HG02759 (cell line): Measurements from ENCODE around the gene DENND2C.

ENCODE experiments used
- ATAC-seq: cut with Tn5 transposase; IDR thresholded peaks from one replicate; pipeline ENCODE4 v1.9.1; 2021; ENCODE audit warnings: mild to moderate bottlenecking, moderate library complexity; ENCODE audit not compliant: unreplicated experiment

Gene DENND2C

DNA sequence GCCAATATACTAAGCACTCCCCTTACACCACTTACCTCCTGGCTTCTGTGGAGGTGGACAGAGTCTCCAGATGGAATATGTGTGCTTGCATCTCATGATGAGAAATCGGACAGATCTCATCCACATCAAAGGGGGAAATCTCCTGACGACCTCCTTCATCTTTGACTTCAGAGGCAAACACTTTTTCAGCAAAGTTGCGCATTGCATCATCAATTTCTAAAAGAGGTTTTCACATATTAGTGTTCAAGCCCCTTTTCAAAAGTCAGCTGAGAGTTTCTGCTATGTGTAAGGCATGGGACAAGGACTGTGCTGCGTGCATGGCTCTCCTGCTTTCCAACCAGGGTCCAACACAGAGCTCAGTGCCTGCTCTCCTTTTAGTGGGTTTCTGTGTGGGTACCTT is 18.7 kb upstream of the DENND2C start:
- ATAC-seq, result no peak

DNA sequence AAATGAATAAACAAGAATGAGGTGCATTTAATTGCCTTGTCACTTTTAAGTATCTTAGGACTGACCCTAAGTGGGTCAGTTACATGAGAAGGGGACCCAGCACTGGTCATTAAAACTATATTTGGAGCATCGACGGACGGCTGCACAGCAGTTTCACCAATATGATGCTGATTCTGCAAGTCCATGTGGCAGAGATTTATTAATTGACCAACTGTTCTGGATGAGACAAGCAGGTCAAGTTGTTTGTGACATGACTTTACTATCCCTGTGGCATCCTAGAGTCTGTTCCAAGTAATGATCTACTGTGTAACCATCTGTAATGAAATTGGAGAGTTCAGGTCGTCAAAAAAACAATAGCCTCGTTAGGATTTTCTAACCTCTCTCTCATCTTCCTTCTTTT is 16.0 kb upstream of the DENND2C start:
- ATAC-seq, result no peak

DNA sequence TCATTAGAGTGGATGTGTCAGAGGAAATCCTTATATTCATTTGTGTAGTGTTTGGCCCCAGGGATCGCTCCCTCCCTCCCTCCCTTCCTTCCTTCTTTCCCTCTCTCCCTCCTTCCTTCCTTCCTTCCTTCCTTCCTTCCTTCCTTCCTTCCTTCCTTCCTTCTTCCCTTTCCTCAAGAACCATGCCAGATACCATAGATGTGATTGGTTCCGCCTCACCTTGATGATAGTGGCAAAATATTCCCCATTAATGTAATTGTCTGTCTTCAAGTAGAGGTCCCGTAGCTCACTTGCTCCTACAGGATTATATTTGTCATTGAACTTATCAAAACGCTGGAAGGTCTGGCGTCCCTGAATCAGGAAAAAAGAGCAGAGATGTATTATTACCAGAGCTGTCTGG is 7.8 kb upstream of the DENND2C start:
- ATAC-seq, result no peak

DNA sequence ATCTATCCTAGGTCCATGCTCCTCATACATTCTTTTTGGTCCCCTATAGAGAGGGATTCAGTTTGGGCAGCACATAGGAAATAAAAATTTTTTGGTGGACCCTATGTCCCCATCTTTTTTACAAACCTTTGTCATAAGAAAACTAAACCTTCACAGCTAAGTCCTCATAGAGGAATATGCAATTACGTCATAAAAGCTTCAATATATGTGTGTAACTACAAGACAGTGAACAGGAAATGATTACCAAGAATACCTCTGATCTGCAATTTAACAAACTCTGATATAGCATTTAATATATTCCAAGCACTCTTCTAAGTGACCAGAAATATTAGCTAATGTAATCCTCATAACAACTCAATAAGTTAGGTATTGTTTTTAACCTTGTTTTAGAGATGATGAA is 6.3 kb upstream of the DENND2C start:
- ATAC-seq, result no peak

DNA sequence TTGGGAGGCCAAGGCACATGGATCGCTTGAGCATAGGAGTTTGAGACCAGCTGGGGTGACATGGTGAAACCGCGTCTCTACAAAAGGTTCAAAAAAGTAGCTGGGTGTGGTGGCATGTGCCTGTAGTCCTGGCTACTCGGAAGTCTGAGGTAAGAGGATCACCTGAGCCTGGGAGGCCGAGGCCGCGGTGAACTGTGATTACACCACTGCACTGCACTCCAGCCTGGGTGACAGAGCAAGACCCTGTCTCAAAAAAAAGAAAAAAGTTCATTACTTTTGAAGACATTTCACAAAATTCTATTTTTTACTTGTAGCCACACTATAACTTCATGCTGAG is 2.1 kb upstream of the DENND2C start:
- ATAC-seq, result no peak

DNA sequence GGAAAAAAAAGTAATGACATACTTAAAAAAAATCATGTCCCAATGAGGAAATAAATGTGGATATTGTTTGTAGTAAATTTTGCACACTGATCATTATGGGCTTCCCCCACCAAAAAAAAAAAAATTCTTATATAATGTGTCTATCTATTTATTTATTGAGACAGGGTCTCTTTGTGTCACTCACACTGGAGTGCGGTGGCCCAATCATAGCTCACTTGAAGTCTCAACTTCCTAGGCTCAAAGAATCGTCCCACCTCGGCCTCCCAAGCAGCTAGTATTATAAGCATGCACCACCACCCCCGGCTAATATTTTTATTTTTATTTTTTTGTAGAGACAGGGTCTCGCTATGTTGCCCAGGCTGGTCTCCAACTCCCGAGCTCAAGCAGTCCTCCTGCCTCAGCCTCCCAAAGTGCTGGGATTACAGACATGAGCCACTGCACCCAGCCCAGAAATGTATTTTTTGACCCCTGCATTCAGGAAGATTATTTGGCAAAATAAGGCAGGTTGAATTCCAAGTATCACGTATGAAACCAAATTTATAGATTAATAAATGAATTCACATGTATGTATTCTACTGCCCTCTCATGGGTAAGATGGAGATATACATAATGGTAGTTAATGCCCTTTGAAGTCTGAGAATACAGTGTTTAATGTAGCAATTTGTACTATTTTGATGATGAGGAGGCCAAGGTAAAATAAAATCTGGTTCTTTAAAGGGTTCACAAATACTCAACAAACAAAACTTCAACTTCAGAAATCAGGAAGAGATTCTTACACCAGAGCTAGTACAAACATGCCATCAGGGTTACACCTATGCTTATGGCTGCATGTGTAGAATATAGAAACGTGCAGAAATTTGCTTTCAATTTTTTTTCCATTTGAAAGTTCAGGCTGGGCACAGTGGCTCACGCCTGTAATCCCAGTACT is 1.4 kb upstream of the DENND2C start:
- no peak for ATAC-seq

DNA sequence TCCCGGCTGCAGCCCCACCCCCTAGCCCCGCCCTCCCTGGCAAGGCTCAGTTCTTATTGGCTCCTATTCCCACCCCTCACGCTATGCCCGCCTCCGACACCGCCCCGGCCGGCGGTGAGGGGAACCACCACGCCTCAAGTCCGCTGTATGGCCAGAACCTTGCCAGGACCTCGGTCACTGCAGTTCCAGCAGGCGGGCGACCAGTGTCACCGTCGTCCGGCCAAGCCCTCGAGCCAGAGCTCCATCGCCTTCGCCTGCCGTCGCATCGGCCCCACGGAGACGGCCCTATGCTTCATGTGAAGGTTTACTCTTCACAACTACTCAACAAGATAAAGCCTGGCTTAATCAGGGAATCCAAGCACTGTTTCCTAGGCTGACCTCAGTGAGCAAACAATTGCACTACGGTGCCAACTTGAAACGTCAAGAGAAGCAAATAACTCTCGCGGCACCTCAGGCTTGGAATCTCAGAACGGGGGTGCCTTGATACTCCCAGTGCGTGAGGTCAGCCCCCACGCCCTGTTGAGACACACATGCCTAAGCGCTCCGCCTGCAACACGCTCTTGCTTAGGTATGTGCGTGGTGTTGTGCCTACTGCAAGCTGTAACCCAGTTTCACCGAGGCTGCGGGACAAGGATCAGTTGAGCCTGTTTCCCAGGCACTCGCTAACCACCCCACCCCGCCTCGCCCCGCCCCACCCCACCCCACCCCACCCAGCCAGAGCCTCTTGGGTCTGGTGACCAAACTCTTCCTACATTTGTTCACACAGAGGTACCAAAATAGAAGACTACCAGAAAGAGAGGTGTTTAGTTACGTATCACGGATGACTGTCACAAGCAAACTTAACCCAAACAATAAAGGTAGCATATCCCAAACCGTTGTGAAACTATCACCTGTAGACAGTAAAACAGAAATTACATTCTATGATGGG is 498 bp upstream of the DENND2C start:
- ATAC-seq, result peak; percentile 99

DNA sequence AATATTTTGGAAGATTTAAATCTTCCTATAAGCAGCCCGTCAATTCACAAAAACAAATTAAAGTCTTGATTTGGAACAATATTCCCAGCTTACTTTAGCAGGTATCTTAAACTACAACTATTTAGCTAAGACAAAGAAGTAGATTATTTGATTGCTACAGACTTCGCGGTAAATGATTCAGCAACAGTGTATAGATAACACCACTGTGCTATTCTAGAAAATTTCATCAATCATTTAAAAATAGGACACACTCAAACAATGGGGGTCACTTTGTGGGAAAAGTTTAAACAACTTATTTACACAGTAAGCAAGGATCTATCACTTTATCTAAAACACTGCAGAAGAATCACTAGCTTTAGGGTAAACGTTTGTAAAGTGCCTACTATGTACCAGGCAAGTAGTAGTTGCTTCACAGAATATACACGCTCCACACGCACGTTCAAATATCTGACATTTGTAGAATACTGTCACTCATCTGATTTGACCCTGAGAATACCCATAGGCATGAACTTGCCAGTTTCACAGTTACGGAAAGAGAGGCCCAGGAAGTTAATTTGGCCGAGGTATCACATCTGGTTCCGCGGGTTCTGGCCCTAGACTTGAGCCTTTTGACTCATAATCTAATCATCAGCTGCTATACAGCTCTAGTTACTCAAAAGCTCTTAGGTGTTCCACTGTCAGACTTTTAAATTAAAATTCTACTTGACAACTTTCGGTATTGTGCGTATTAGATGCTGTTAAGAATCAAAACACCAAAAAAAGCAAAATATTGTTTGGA is 876 bp downstream of the DENND2C start:
- ATAC-seq, result no peak

DNA sequence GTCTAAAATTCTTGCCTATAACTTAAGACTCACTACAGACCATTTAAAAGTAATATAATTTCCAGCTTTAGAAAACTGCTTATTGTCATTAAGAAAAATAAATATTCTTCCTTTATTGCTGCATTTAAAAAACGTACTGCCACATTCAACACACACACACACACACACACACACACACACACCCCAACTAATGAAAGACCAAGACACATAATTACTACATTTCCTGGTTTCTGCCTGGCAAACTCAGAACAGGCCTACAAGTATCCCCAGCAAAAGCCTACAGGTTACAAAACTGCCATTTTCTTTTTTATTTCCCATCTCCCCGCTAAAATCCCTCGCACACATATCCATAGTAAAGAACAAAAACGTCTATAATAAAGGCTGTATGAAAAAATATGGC is 1.5 kb downstream of the DENND2C start:
- no peak for ATAC-seq

DNA sequence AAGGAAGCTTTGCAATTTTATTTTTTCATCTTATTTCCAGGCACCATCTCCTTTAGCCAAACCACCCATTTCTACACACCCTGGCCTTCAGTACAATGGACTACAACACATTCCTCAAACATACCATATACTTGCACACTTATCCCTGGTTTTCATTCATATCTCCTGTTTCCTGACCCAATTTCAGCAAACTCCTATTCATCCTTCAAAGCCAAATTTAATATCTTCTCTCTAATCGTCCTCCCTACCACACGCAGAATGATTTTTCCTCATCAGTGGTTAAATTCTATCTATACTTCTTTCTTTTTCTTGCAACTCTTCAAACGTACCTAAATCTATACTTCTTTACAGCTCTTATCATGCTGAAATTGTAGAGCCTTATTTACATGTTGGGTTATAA is 2.9 kb downstream of the DENND2C start:
- no peak for ATAC-seq

DNA sequence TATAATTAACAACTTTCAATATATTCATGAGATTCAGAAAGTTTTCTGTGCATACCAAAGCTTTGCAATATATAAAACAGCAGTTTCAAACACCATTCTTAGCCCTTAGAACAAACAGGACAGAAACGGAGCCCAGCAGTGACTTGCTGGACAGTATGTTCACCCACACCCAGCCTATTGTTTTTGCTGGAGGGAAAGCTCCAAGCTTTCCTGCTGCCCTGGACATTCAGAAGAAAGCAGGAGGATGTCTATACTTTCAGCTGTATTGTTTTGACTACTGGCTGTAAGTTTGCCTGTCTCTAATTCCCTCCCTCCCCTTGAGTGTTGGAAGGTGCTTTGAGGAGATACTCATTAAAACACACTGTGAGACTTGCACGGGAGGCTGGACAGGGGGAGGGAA is 9.6 kb downstream of the DENND2C start:
- no peak for ATAC-seq

DNA sequence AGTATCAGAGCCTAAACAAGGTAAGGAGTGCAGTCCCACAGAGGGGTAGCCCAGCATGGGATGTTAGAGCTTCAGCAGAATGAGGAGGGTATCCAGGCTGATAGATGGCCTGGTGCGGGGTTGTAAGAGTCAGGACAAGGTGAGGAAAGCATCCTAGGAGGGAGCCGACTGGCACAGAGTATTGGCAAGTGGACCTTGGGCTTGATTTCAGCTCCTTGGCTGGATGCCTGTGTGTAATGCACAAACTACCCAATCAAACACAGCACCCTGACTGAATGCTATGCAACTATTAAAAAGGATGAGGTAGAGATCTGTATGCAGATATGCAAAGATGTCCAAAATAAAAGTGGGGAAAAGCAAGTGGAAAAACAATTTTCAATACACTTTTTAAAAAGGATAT is 18.0 kb downstream of the DENND2C start:
- ATAC-seq, result no peak

DNA sequence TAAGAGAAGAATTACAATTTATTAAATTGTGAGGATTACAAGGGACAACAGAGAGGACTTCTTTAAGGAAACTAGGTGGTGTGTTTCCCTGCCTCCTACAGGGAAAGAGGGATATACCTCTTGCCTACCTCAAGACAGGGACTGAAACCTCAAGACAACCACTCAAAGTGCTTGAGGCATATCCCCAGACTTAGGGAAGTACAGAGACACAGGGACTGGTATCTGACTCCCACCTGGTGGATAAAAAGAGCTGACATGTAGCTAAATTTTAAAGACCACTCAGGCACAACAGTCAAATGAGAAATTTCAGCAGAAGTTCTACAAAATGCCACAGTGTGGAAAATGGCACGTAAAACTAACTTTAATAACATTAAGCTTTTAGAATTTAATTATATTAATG is 21.3 kb downstream of the DENND2C start:
- no peak for ATAC-seq

DNA sequence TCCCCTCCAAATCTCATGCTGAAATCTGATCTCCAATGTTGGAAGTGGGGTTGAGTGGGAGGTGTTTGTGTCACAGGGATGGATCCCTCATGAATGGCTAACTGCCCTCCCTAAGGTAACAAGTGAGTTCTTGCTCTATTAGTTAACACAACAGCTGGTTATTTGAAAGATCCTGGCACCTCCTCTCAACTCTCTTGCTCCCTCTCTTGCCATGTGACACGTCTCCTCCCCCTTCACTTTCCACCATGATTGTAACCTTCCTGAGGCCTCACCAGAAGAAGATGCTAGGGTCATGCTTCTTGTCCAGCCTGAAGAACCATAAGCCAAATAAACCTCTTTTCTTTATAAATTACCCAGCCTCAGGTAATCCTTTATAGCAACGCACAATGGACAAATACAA is 28.5 kb downstream of the DENND2C start:
- ATAC-seq, result no peak

DNA sequence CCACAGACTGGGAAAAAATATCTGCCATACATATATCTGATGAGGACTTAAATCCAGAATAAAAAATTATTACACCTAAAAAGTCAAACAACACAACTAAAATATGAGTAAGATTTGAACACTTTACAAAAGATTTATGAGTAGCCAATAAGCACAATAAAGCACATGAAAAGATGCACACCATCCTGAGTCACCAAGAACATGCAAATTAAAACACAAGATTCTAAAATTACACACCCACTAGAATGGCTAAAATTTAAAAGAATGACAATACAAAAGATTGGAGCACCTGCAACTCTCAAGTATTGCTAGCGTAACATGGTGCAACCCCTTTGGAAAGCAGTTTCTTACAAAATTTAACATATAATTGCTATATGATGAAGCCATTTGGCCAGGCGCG is 30.9 kb downstream of the DENND2C start:
- ATAC-seq, result no peak

DNA sequence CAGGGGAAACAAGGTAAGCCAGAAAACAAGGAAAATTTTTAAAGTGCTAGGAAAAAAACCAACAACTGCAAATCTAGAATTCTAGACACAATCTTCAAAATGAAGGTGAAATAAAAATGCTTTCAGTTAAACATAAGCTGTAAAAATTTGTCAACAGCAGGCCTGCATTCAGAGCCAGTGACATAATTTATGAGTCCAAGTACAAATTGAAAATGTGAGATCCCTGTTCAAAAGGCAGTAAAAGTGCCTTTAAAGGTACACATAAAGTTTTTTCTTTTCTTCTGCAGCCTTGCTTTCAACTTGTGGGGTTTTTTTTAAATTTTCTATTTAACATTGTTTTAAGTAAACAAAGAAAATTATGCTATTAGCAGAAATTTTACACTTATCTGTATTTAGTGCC is 37.4 kb downstream of the DENND2C start:
- no peak for ATAC-seq

DNA sequence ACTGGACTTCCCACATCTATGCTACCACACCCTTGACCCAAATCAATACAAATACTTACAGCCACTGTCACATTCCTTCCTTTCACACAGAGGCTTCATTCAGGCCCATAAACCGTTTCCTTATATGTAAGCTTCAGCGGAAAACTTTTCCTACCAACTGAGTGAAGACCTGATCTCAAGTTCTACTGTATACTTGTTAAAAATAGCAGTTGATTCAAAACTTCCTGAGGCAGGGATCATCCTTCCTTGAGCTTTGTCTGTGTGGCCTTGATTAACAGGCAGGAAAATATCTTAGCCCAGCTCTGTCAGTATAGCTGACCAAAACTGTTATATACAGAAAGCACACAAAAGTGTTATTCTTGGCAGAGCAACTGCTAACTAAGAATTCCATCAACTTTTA is 42.7 kb downstream of the DENND2C start:
- ATAC-seq, result no peak

DNA sequence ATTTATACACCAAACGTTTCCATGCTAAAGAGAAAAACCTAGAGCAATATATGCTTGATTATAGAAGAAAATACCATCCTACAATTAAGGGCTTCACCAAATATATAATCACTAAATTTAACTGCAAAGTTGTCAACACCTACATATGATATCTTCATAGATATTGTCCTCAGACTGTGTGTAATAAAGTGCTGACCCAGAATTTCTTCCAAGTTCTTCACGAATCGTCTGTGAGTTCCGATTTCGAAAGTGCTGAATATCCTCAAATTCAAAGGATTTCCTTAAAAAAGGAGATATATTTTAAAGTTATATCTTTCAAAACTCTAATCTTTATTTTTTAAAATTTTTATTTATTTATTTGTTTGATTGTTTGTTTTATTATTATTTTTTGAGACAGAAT is 46.5 kb downstream of the DENND2C start:
- no peak for ATAC-seq

DNA sequence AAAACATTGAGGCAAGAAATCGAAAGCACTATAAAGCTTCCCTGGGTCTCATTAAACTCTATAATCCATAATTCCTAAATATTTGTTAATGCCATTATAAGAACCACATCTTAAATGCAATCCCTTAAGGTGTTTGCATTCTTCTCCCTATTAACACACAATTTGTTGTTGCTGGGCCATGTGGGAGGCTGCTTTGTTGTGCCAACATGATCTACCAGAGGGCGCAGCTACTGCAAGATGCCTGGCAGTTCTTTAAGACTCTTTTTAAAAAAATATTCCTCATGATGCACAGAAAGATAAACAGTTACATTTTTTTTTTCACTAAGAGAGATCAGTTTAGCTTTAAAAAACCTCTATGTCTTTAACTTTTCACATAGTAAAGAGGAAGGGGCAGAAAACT is 49.4 kb downstream of the DENND2C start:
- ATAC-seq, result no peak

DNA sequence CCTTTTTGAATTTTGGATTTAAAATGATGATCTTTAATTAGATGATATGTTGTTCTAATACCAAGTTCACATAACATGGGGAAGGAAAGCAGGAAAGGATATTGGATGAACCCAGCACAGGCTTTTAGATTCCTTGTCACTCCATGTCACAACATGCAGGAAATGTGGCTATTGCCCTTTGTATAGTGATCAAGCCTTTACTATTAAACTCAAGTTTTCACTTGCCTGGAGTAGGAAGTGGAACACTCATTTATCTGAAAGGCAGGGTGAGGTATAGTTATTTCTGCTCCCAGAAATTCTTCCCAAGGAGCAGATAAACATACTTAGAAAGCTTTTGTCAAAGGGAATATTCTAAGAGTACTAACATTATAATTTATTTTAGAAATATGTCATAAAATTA is 51.2 kb downstream of the DENND2C start:
- ATAC-seq, result no peak

DNA sequence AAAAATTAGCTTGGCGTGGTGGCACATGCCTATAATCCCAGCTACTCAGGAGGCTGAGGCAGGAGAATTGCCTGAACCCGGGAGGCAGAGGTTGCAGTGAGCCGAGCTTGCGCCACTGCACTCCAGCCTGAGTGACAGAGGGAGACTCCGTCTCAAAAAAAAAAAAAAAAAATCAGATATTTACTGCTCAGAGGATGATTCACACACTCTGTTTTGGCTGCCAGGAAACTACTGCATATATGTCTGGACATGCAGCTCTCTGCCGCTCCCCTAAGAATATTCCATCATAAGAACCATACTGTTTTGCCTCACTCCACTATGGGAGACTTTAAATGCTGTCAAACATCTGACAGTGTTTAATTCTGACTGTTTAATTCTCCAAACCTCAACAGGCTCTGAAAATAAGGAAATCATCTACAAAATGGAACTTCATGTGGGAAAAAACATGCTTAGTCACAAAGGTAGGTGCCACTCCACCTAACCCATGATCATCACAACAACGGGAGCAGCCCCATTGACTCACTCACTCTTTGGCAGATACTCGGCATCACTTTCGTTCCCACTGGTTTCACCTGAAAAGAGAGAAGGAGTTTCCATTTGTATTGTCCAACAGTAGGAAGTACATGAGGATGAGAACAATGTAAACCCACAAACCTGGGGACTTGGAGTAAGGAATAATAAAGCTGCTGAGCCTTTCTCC is 59.2 kb downstream of the DENND2C start:
- ATAC-seq, result no peak
